ENCODE data around the gene TMCO4.
A peak's percentile ranks its signal among the peaks of the same experiment; 100 is the strongest.

The TMCO4 gene

GRCh38 chr1:19762175-19762779 is 37.4 kb downstream of the TMCO4 start:
- Histone ChIP-seq H3K4me1 (ENCODE audit: low read length) (peaks cover 7% of the 10 kb centered on the region), H3K27me3 (ENCODE audit: low read depth, low read length) (no peaks in the 10 kb centered on the region)

GRCh38 chr1:19759740-19760089 is 40.0 kb downstream of the TMCO4 start:
- H3K27me3 ChIP-seq (ENCODE audit: low read depth, low read length), result no peaks in the 10 kb centered on the region
- no peak overlapping the region for H3K4me3 ChIP-seq (ENCODE audit: low read length)
- H2AFZ ChIP-seq (ENCODE audit: low read depth, low read length), result no peak overlapping the region
- H3K27ac ChIP-seq (ENCODE audit: low read length), result no peak overlapping the region
- TF ChIP-seq CTCF (IDR thresholded peaks at IDR 0.05; ENCODE audit: low read depth, low read length) (no peak), EZH2phosphoT487 (IDR thresholded peaks at IDR 0.05; ENCODE audit: low read depth) (no peak)
- H3K4me2 ChIP-seq (ENCODE audit: low read length), result no peak overlapping the region
- H3K9me3 ChIP-seq (ENCODE audit: insufficient read depth, low read length), result no peaks in the 10 kb centered on the region
- no peaks in the 10 kb centered on the region for H4K20me1 ChIP-seq (ENCODE audit: insufficient read depth, low read length)
- no peaks in the 10 kb centered on the region for H3K36me3 ChIP-seq (replicated peaks; ENCODE audit: low read depth, low read length)
- H3K79me2 ChIP-seq (ENCODE audit: low read length), result no peaks in the 10 kb centered on the region
- peaks cover under 1% of the 10 kb centered on the region; the same call in 1 of the 2 replicates for H3K4me1 ChIP-seq (ENCODE audit: low read length)
- H3K9ac ChIP-seq (ENCODE audit: low read length), result no peak overlapping the region

More at GRCh38 chr1:19762175-19762779, 37.4 kb downstream of the TMCO4 start:
- Histone ChIP-seq H3K4me3 (ENCODE audit: low read length) (no peak overlapping the region), H3K4me2 (ENCODE audit: low read length) (no peak overlapping the region), H3K36me3 (replicated peaks; ENCODE audit: low read depth, low read length) (no peaks in the 10 kb centered on the region), H3K27ac (ENCODE audit: low read length) (no peak overlapping the region), H3K79me2 (ENCODE audit: low read length) (no peaks in the 10 kb centered on the region), H4K20me1 (ENCODE audit: insufficient read depth, low read length) (no peaks in the 10 kb centered on the region), H3K9ac (ENCODE audit: low read length) (no peak overlapping the region), H3K9me3 (ENCODE audit: insufficient read depth, low read length) (no peaks in the 10 kb centered on the region), H2AFZ (ENCODE audit: low read depth, low read length) (no peak overlapping the region)
- TF ChIP-seq EZH2phosphoT487 (IDR thresholded peaks at IDR 0.05; ENCODE audit: low read depth), result no peak
- TF ChIP-seq CTCF (IDR thresholded peaks at IDR 0.05; ENCODE audit: low read depth, low read length), result peak; percentile 66

- H3K79me2 ChIP-seq (ENCODE audit: low read length), result no peaks in the 10 kb centered on the region
- H3K9ac ChIP-seq (ENCODE audit: low read length), result no peak overlapping the region
- H4K20me1 ChIP-seq (ENCODE audit: insufficient read depth, low read length), result no peaks in the 10 kb centered on the region
- H3K4me1 ChIP-seq (ENCODE audit: low read length), result no peaks in the 10 kb centered on the region
- no peak overlapping the region for H3K4me3 ChIP-seq (ENCODE audit: low read length)
- H3K9me3 ChIP-seq (ENCODE audit: insufficient read depth, low read length), result no peaks in the 10 kb centered on the region
- H3K4me2 ChIP-seq (ENCODE audit: low read length), result no peak overlapping the region
- no peaks in the 10 kb centered on the region for H3K27me3 ChIP-seq (ENCODE audit: low read depth, low read length)
- H2AFZ ChIP-seq (ENCODE audit: low read depth, low read length), result no peak overlapping the region
- TF ChIP-seq EZH2phosphoT487 (IDR thresholded peaks at IDR 0.05; ENCODE audit: low read depth) (no peak), CTCF (IDR thresholded peaks at IDR 0.05; ENCODE audit: low read depth, low read length) (no peak)
- H3K36me3 ChIP-seq (replicated peaks; ENCODE audit: low read depth, low read length), result no peaks in the 10 kb centered on the region
- H3K27ac ChIP-seq (ENCODE audit: low read length), result no peak overlapping the region
These were observed 41.4 kb downstream of the TMCO4 start for GRCh38 chr1:19758227-19758830.

- Histone ChIP-seq H2AFZ (ENCODE audit: low read depth, low read length) (no peak overlapping the region), H3K9me3 (ENCODE audit: insufficient read depth, low read length) (no peaks in the 10 kb centered on the region), H3K4me1 (ENCODE audit: low read length) (no peaks in the 10 kb centered on the region), H4K20me1 (ENCODE audit: insufficient read depth, low read length) (no peaks in the 10 kb centered on the region), H3K36me3 (replicated peaks; ENCODE audit: low read depth, low read length) (no peaks in the 10 kb centered on the region), H3K4me2 (ENCODE audit: low read length) (no peak overlapping the region), H3K9ac (ENCODE audit: low read length) (no peak overlapping the region), H3K4me3 (ENCODE audit: low read length) (no peak overlapping the region), H3K27me3 (ENCODE audit: low read depth, low read length) (no peaks in the 10 kb centered on the region), H3K79me2 (ENCODE audit: low read length) (no peaks in the 10 kb centered on the region), H3K27ac (ENCODE audit: low read length) (no peak overlapping the region)
- no peak for TF ChIP-seq CTCF (IDR thresholded peaks at IDR 0.05; ENCODE audit: low read depth, low read length)
- no peak for TF ChIP-seq EZH2phosphoT487 (IDR thresholded peaks at IDR 0.05; ENCODE audit: low read depth)
These were observed 42.1 kb downstream of the TMCO4 start for GRCh38 chr1:19757641-19758040.
